BLaER1 (cell line): ENCODE results near the gene ABCA9.

Source experiments
- H3K27ac ChIP-seq: shearing (Covaris generic); formaldehyde crosslinking; 2 replicates; pipeline ENCODE4 v1.8.1; 2022
- H3K27me3 ChIP-seq: shearing (Covaris generic); formaldehyde crosslinking; 2 replicates; pipeline ENCODE4 v1.8.1; 2022
- H3K36me3 ChIP-seq: shearing (Covaris generic); formaldehyde crosslinking; 2 replicates; pipeline ENCODE4 v1.8.1; 2022
- H3K4me1 ChIP-seq: shearing (Covaris generic); formaldehyde crosslinking; 2 replicates; pipeline ENCODE4 v1.8.1; 2022
- H3K4me2 ChIP-seq: shearing (Covaris generic); formaldehyde crosslinking; 2 replicates; pipeline ENCODE4 v1.8.1; 2022
- H3K4me3 ChIP-seq: shearing (Covaris generic); formaldehyde crosslinking; 2 replicates; pipeline ENCODE4 v1.8.1; 2022
- H3K9ac ChIP-seq: shearing (Covaris generic); formaldehyde crosslinking; 2 replicates; pipeline ENCODE4 v1.8.1; 2022
- H3K9me3 ChIP-seq: shearing (Covaris generic); formaldehyde crosslinking; 2 replicates; pipeline ENCODE4 v1.8.1; 2022
- H4K20me1 ChIP-seq: shearing (Covaris generic); formaldehyde crosslinking; 2 replicates; pipeline ENCODE4 v1.8.1; 2022
- Cebpa-rat ChIP-seq: shearing (Covaris generic); IDR thresholded peaks from 2 replicates; pipeline ENCODE4 v1.8.1; 2022

ABCA9 gene

DNA sequence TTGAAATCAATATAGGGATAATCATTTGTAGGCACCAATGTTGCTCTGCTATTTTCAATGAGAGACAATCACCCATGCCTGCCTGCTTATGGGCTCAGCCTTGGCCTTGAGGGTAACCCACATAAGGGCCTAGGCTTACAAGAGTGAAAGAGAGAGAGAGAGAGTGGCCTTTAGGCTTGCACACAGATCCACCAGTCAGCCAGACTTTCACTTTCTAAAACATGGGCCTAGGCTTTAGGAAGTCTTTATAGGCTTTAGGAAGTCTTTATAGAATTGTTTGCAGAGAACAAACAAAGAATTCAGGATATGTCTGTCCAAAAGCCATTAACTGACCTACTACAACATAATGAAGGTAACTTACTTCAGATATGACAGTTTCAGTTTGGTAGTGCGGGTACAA lies 3.4 kb downstream of the ABCA9 start:
- H3K9ac ChIP-seq = no peak overlapping the region
- H3K4me1 ChIP-seq = peaks cover 36% of the 10 kb centered on the region
- H4K20me1 ChIP-seq = no peaks in the 10 kb centered on the region
- H3K27ac ChIP-seq = no peak overlapping the region
- peaks cover 19% of the 10 kb centered on the region for H3K9me3 ChIP-seq
- H3K36me3 ChIP-seq = no peaks in the 10 kb centered on the region
- H3K4me3 ChIP-seq = no peak overlapping the region
- no peak for TF ChIP-seq Cebpa-rat
- H3K27me3 ChIP-seq = no peaks in the 10 kb centered on the region
- no peak overlapping the region for H3K4me2 ChIP-seq

- Histone ChIP-seq H3K9ac (no peak overlapping the region), H3K27ac (no peak overlapping the region), H4K20me1 (no peaks in the 10 kb centered on the region), H3K4me2 (no peak overlapping the region), H3K4me1 (peaks cover 26% of the 10 kb centered on the region), H3K27me3 (no peaks in the 10 kb centered on the region), H3K36me3 (no peaks in the 10 kb centered on the region), H3K9me3 (peaks cover 19% of the 10 kb centered on the region), H3K4me3 (no peak overlapping the region)
- TF ChIP-seq Cebpa-rat = no peak
Observed at GRCh38 chr17:69056179-69056823, 4.4 kb downstream of the ABCA9 start.

- Histone ChIP-seq H3K27me3 (no peaks in the 10 kb centered on the region), H3K27ac (no peak overlapping the region), H3K4me1 (peaks cover 16% of the 10 kb centered on the region), H3K36me3 (no peaks in the 10 kb centered on the region), H4K20me1 (no peaks in the 10 kb centered on the region), H3K4me2 (no peak overlapping the region), H3K9ac (no peak overlapping the region), H3K9me3 (peaks cover 19% of the 10 kb centered on the region), H3K4me3 (no peak overlapping the region)
- TF ChIP-seq Cebpa-rat = no peak
Observed at GRCh38 chr17:69055334-69055733, 5.4 kb downstream of the ABCA9 start.

DNA sequence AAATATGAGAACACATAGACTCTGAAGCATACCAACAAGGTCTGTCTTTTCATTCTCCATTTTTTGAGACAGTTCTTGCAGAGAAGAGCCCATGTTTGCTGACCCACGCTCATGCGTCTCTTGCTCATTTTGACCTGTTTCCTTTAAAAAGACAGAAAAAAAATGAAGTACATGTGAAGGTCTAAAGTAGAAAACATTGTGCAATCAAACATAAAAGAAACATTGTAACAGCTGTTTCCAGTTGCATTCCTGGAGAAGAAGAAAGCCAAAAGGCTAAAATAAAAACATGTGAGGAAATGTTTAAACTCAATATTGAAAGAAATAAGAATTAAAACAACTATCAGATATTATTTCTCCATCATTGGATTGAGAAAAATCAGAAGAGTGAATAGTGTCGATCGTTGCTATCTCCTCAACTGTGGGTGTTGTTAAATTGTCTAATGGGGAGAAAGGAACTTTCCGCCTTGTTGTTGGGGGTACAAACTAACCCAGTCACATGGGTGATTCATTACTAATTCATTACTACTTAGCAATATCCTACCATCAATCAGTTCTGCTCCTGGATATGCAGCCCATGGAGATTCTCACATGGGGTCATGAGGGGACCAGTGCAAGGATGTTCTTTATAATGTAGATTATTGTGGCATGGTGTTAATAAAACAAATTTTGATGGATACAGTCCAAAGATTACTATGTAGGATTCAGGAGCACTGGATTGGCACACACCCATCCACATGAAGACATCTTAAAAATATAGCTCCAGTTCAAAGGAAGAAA lies 9.5 kb downstream of the ABCA9 start:
- Histone ChIP-seq H3K4me1 (no peaks in the 10 kb centered on the region), H3K4me2 (no peak overlapping the region), H3K27ac (no peak overlapping the region), H3K4me3 (no peak overlapping the region), H3K9ac (no peak overlapping the region), H3K9me3 (peaks cover 9% of the 10 kb centered on the region), H3K27me3 (no peaks in the 10 kb centered on the region), H4K20me1 (no peaks in the 10 kb centered on the region), H3K36me3 (no peaks in the 10 kb centered on the region)
- no peak for TF ChIP-seq Cebpa-rat

- no peaks in the 10 kb centered on the region for H3K27me3 ChIP-seq
- no peak for TF ChIP-seq Cebpa-rat
- no peak overlapping the region for H3K4me3 ChIP-seq
- no peak overlapping the region for H3K27ac ChIP-seq
- H3K4me2 ChIP-seq = no peak overlapping the region
- no peaks in the 10 kb centered on the region for H4K20me1 ChIP-seq
- no peak overlapping the region for H3K9ac ChIP-seq
- no peaks in the 10 kb centered on the region for H3K36me3 ChIP-seq
- H3K9me3 ChIP-seq = peaks cover 9% of the 10 kb centered on the region
- no peaks in the 10 kb centered on the region for H3K4me1 ChIP-seq
Observed at GRCh38 chr17:69048634-69049033, 12.1 kb downstream of the ABCA9 start.

GRCh38 chr17:69047368-69048263 lies 13.1 kb downstream of the ABCA9 start:
- Histone ChIP-seq H3K4me1 (no peaks in the 10 kb centered on the region), H3K36me3 (no peaks in the 10 kb centered on the region), H3K27me3 (no peaks in the 10 kb centered on the region), H3K9ac (no peak overlapping the region), H3K9me3 (peaks cover 9% of the 10 kb centered on the region), H3K4me3 (no peak overlapping the region), H4K20me1 (no peaks in the 10 kb centered on the region), H3K27ac (no peak overlapping the region), H3K4me2 (no peak overlapping the region)
- no peak for TF ChIP-seq Cebpa-rat

DNA sequence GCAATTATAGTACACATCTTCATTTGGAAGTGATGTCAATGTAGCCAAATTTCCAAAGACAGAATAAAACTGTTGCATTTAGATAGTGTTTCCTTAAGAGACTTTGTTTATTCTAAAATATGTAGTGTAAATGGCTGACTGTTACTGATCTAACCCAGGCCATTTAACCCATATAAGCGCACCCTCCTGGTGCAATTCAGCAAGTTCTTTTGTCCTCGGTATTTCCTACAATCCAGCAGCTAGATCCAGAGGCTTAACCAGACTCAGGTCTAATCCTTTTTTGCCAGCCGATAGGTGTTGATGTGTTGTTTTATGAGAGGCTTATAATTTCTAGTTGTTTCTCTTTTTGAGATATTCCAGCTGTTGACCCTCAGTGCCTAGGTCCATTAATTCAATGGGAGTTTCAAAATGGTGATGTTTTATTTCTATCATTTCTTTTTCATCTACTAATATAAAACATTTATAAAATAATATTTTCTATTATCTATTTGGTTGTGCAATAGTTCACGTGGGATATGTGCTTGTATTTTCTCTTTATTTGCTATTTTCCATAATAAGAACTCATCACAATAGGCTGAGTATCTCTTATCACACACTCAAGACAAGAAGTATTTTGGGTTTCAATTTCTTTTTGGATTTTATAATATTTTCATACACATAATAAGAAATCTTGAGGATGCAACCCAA lies 14.5 kb downstream of the ABCA9 start:
- no peak overlapping the region for H3K9ac ChIP-seq
- no peaks in the 10 kb centered on the region for H3K4me1 ChIP-seq
- H3K36me3 ChIP-seq = no peaks in the 10 kb centered on the region
- no peak overlapping the region for H3K27ac ChIP-seq
- H4K20me1 ChIP-seq = no peaks in the 10 kb centered on the region
- TF ChIP-seq Cebpa-rat = no peak
- no peak overlapping the region for H3K4me2 ChIP-seq
- H3K4me3 ChIP-seq = no peak overlapping the region
- no peaks in the 10 kb centered on the region for H3K27me3 ChIP-seq
- peaks cover 9% of the 10 kb centered on the region for H3K9me3 ChIP-seq

- no peaks in the 10 kb centered on the region for H3K36me3 ChIP-seq
- no peak overlapping the region for H3K4me2 ChIP-seq
- no peak for TF ChIP-seq Cebpa-rat
- H3K27ac ChIP-seq = no peak overlapping the region
- H3K9ac ChIP-seq = no peak overlapping the region
- no peak overlapping the region for H3K4me3 ChIP-seq
- no peaks in the 10 kb centered on the region for H3K4me1 ChIP-seq
- no peaks in the 10 kb centered on the region for H3K27me3 ChIP-seq
- no peaks in the 10 kb centered on the region for H4K20me1 ChIP-seq
- peaks cover 9% of the 10 kb centered on the region for H3K9me3 ChIP-seq
Observed at GRCh38 chr17:69045646-69046045, 15.1 kb downstream of the ABCA9 start.

GRCh38 chr17:69044371-69044770 lies 16.4 kb downstream of the ABCA9 start:
- H3K4me3 ChIP-seq = no peak overlapping the region
- H3K27me3 ChIP-seq = no peaks in the 10 kb centered on the region
- no peak overlapping the region for H3K9ac ChIP-seq
- no peaks in the 10 kb centered on the region for H3K36me3 ChIP-seq
- peaks cover 9% of the 10 kb centered on the region for H3K9me3 ChIP-seq
- H3K27ac ChIP-seq = no peak overlapping the region
- H4K20me1 ChIP-seq = no peaks in the 10 kb centered on the region
- no peak overlapping the region for H3K4me2 ChIP-seq
- H3K4me1 ChIP-seq = no peaks in the 10 kb centered on the region
- no peak for TF ChIP-seq Cebpa-rat
